HepG2 (cell line): ENCODE results near the gene CTNNA2.

Source experiments
- BHLHE40 ChIP-seq: IDR thresholded peaks from 2 replicates; pipeline ENCODE4 v1.6.1; 2011; ENCODE audit warnings: low read length, improper control_type of control experiment
- CTCF ChIP-seq: sonication (generic); formaldehyde crosslinking; IDR thresholded peaks from 2 replicates; pipeline ENCODE4 v1.5.0; 2020; ENCODE audit warnings: mild to moderate bottlenecking, missing genetic modification reagents, moderate library complexity
- GABPA ChIP-seq, 2 experiments: IDR thresholded peaks; 2 replicates each; pipeline ENCODE4 v1.6.1; 2011 to 2016; ENCODE audit warnings: low read depth in 2 of 2, low read length in 1 of 2, missing biosample characterization in 1 of 2, missing genetic modification characterization in 1 of 2
- MAFK ChIP-seq, 2 experiments: IDR thresholded peaks in 1 of 2; conservative IDR thresholded peaks in 1 of 2; 2 replicates each; pipeline ENCODE4 v1.6.1; 2011; ENCODE audit warnings: improper control_type of control experiment in 2 of 2, low read length in 2 of 2
- MAZ ChIP-seq, 2 experiments: sonication (generic) in 1 of 2; formaldehyde crosslinking in 1 of 2; IDR thresholded peaks; 2 replicates each; pipeline versions ENCODE4 v1.5.0 to v1.6.1; 2012 to 2020; ENCODE audit warnings: low read depth in 2 of 2, mild to moderate bottlenecking in 2 of 2, borderline replicate concordance in 1 of 2, improper control_type of control experiment in 1 of 2, low read length in 1 of 2, missing genetic modification reagents in 1 of 2, moderate library complexity in 1 of 2
- MXI1 ChIP-seq: IDR thresholded peaks from 3 replicates; pipeline ENCODE4 v1.6.1; 2012; ENCODE audit warnings: low read depth, low read length, inconsistent platforms, borderline replicate concordance
- SUZ12 ChIP-seq: fragments of 150-350 bp; IDR thresholded peaks from 2 replicates; pipeline ENCODE4 v1.6.1; 2014; ENCODE audit warnings: low read depth, low read length
- ZBTB4 ChIP-seq: sonication (generic); formaldehyde crosslinking; IDR thresholded peaks from 2 replicates; pipeline ENCODE4 v1.4.0; 2020; ENCODE audit warnings: missing genetic modification reagents, mild to moderate bottlenecking, borderline replicate concordance
- ZNF136 ChIP-seq: sonication (generic); formaldehyde crosslinking; IDR thresholded peaks from 2 replicates; pipeline ENCODE4 v1.8.1; 2022; ENCODE audit warnings: low read depth, mild to moderate bottlenecking, moderate library complexity, missing genetic modification reagents
- ZNF274 ChIP-seq: sonication (generic); formaldehyde crosslinking; IDR thresholded peaks from 2 replicates; pipeline ENCODE4 v1.5.1; 2020; ENCODE audit warnings: mild to moderate bottlenecking, missing genetic modification reagents
- ZNF3 ChIP-seq: IDR thresholded peaks from 2 replicates; pipeline ENCODE4 v1.7.0; 2017; ENCODE audit warnings: inconsistent platforms
- ZNF550 ChIP-seq: sonication (generic); formaldehyde crosslinking; IDR thresholded peaks from 2 replicates; pipeline ENCODE4 v1.4.0; 2020; ENCODE audit warnings: mild to moderate bottlenecking, missing genetic modification reagents, borderline replicate concordance

- TF ChIP-seq ZBTB4 (CRISPR knock-in tag) (no peak), ZNF274 (CRISPR knock-in tag) (no peak), SUZ12 (no peak), ZNF3 (no peak), CTCF (no peak), BHLHE40 (no peak), ZNF550 (CRISPR knock-in tag) (no peak), MAZ (IDR thresholded peaks at IDR 0.05; ENCODE audit: borderline replicate concordance, low read depth, low read length) (no peak), MAZ (CRISPR knock-in tag; IDR thresholded peaks at IDR 0.05; ENCODE audit: low read depth) (no peak), GABPA (IDR thresholded peaks at IDR 0.05; ENCODE audit: low read depth, low read length) (no peak), GABPA (CRISPR knock-in tag; IDR thresholded peaks at IDR 0.05; ENCODE audit: low read depth) (no peak), MXI1 (no peak), MAFK (conservative IDR thresholded peaks at IDR 0.05 in 1 of 2, IDR thresholded peaks at IDR 0.05 in 1 of 2; ENCODE audit: low read length in 2 of 2) (no peak), ZNF136 (CRISPR knock-in tag) (no peak)
Measured at GRCh38 chr2:80166483-80167171, 653.8 kb downstream of the CTNNA2 start.
